HepG2 (cell line): ENCODE measurements around the gene IGDCC3.

Experiments used
- BHLHE40 ChIP-seq: IDR thresholded peaks from 2 replicates; pipeline ENCODE4 v1.6.1; 2011; ENCODE audit warnings: low read length, improper control_type of control experiment
- CBFB ChIP-seq: sonication (generic); formaldehyde crosslinking; IDR thresholded peaks from 2 replicates; pipeline ENCODE4 v1.4.0; 2020; ENCODE audit warnings: missing genetic modification reagents
- DNMT1 ChIP-seq: sonication (generic); formaldehyde crosslinking; IDR thresholded peaks from 2 replicates; pipeline ENCODE4 v1.5.1; 2020; ENCODE audit warnings: mild to moderate bottlenecking, missing genetic modification reagents
- NR1H2 ChIP-seq: sonication (generic); formaldehyde crosslinking; IDR thresholded peaks from 2 replicates; pipeline ENCODE4 v1.8.1; 2022; ENCODE audit warnings: low read depth, missing genetic modification reagents, borderline replicate concordance
- POLR2AphosphoS5 ChIP-seq: IDR thresholded peaks from 2 replicates; pipeline ENCODE4 v1.6.1; 2012; ENCODE audit warnings: low read depth, low read length
- ZNF761 ChIP-seq: sonication (generic); formaldehyde crosslinking; conservative IDR thresholded peaks from 2 replicates; pipeline ENCODE4 v1.4.0; 2020; ENCODE audit warnings: mild to moderate bottlenecking, missing genetic modification reagents
- TF ChIP-seq, protein P1 (sequence below): sonication (generic); formaldehyde crosslinking; IDR thresholded peaks from 2 replicates; pipeline ENCODE4 v1.4.0; 2020; ENCODE audit warnings: missing genetic modification reagents
- TF ChIP-seq, protein P2 (sequence below): sonication (generic); formaldehyde crosslinking; IDR thresholded peaks from 2 replicates; pipeline ENCODE4 v1.4.0; 2020; ENCODE audit warnings: missing genetic modification reagents, borderline replicate concordance
- TF ChIP-seq, protein P3 (sequence below): sonication (generic); formaldehyde crosslinking; IDR thresholded peaks from 2 replicates; pipeline ENCODE4 v1.5.0; 2020; ENCODE audit warnings: mild to moderate bottlenecking, missing genetic modification reagents, moderate library complexity
- TF ChIP-seq, protein P4 (sequence below): sonication (generic); formaldehyde crosslinking; conservative IDR thresholded peaks from 2 replicates; pipeline ENCODE4 v1.8.0; 2022; ENCODE audit warnings: low read depth, missing genetic modification reagents

DNA sequence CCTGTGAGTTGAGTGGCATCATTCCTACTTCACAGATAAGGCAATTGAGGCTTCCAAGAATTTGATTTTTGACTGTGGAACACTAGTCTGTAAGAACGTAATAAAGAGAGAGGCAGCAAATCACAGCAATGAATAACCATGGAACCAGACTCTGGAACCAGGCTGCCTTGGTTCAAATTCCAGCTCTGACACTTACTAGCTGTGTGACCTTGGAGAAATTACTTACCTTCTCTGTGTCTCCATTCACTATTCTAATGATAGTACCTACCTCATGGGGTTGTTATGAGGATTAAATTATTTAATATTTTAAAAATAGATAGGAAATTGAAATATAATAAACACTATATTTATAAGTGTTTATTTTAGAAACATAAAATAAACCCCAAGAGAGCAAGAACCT lies 12.6 kb upstream of the IGDCC3 start:
- TF ChIP-seq, protein P1, sequence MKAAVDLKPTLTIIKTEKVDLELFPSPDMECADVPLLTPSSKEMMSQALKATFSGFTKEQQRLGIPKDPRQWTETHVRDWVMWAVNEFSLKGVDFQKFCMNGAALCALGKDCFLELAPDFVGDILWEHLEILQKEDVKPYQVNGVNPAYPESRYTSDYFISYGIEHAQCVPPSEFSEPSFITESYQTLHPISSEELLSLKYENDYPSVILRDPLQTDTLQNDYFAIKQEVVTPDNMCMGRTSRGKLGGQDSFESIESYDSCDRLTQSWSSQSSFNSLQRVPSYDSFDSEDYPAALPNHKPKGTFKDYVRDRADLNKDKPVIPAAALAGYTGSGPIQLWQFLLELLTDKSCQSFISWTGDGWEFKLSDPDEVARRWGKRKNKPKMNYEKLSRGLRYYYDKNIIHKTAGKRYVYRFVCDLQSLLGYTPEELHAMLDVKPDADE (CRISPR knock-in tag) = no peak
- TF ChIP-seq NR1H2 (CRISPR knock-in tag) (no peak), CBFB (no peak), POLR2AphosphoS5 (no peak), DNMT1 (CRISPR knock-in tag) (no peak), ZNF761 (CRISPR knock-in tag) (no peak), BHLHE40 (no peak)
- TF ChIP-seq, protein P2, sequence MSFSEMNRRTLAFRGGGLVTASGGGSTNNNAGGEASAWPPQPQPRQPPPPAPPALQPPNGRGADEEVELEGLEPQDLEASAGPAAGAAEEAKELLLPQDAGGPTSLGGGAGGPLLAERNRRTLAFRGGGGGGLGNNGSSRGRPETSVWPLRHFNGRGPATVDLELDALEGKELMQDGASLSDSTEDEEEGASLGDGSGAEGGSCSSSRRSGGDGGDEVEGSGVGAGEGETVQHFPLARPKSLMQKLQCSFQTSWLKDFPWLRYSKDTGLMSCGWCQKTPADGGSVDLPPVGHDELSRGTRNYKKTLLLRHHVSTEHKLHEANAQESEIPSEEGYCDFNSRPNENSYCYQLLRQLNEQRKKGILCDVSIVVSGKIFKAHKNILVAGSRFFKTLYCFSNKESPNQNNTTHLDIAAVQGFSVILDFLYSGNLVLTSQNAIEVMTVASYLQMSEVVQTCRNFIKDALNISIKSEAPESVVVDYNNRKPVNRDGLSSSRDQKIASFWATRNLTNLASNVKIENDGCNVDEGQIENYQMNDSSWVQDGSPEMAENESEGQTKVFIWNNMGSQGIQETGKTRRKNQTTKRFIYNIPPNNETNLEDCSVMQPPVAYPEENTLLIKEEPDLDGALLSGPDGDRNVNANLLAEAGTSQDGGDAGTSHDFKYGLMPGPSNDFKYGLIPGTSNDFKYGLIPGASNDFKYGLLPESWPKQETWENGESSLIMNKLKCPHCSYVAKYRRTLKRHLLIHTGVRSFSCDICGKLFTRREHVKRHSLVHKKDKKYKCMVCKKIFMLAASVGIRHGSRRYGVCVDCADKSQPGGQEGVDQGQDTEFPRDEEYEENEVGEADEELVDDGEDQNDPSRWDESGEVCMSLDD = no peak
- TF ChIP-seq, protein P3, sequence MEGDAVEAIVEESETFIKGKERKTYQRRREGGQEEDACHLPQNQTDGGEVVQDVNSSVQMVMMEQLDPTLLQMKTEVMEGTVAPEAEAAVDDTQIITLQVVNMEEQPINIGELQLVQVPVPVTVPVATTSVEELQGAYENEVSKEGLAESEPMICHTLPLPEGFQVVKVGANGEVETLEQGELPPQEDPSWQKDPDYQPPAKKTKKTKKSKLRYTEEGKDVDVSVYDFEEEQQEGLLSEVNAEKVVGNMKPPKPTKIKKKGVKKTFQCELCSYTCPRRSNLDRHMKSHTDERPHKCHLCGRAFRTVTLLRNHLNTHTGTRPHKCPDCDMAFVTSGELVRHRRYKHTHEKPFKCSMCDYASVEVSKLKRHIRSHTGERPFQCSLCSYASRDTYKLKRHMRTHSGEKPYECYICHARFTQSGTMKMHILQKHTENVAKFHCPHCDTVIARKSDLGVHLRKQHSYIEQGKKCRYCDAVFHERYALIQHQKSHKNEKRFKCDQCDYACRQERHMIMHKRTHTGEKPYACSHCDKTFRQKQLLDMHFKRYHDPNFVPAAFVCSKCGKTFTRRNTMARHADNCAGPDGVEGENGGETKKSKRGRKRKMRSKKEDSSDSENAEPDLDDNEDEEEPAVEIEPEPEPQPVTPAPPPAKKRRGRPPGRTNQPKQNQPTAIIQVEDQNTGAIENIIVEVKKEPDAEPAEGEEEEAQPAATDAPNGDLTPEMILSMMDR (CRISPR knock-in tag) = no peak
- TF ChIP-seq, protein P4, sequence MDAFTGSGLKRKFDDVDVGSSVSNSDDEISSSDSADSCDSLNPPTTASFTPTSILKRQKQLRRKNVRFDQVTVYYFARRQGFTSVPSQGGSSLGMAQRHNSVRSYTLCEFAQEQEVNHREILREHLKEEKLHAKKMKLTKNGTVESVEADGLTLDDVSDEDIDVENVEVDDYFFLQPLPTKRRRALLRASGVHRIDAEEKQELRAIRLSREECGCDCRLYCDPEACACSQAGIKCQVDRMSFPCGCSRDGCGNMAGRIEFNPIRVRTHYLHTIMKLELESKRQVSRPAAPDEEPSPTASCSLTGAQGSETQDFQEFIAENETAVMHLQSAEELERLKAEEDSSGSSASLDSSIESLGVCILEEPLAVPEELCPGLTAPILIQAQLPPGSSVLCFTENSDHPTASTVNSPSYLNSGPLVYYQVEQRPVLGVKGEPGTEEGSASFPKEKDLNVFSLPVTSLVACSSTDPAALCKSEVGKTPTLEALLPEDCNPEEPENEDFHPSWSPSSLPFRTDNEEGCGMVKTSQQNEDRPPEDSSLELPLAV = no peak
